Left lung (tissue), 10 donors: ENCODE results near the gene EDC4. TPM values are rescaled to one million over a fixed set of nuclear protein-coding genes. Genes with fewer than 3 reads are reported as not detected.

Experiments
- ATAC-seq: fragments of 200-7000 bp; cut with Tn5 transposase; one replicate; pipeline ENCODE4 v1.9.1; 2020; ENCODE audit warnings: moderate library complexity
- DNase-seq, 4 donors: peaks; one replicate each; pipeline ENCODE4 v3.0.0-alpha.2; 2013 to 2020
- H3K27ac ChIP-seq, 2 donors: fragments of 200-600 bp; sonication (generic) in 1 of 2; one replicate each; pipeline versions ENCODE4 v1.5.0 to v1.8.0; 2020 to 2021
- H3K27me3 ChIP-seq, 2 donors: fragments of 200-600 bp; sonication (generic) in 1 of 2; one replicate each; pipeline versions ENCODE4 v1.5.0 to v1.8.0; 2020 to 2021
- H3K36me3 ChIP-seq, 2 donors: fragments of 200-600 bp; sonication (generic) in 1 of 2; one replicate each; pipeline versions ENCODE4 v1.5.0 to v1.8.0; 2020 to 2021
- H3K4me1 ChIP-seq, 2 donors: fragments of 200-600 bp; one replicate each; pipeline ENCODE4 v1.8.0; 2021
- H3K4me3 ChIP-seq, 2 donors: fragments of 200-600 bp; sonication (generic) in 1 of 2; one replicate each; pipeline versions ENCODE4 v1.5.0 to v1.8.0; 2020 to 2021; ENCODE audit warnings: mild to moderate bottlenecking in 1 of 2
- H3K9me3 ChIP-seq, 2 donors: fragments of 200-600 bp; sonication (generic) in 1 of 2; one replicate each; pipeline versions ENCODE4 v1.5.0 to v1.8.0; 2020 to 2021
- CTCF ChIP-seq, 2 donors: fragments of 200-600 bp; sonication (generic) in 1 of 2; IDR thresholded peaks; one replicate each; pipeline versions ENCODE4 v1.5.0 to v1.8.0; 2021; ENCODE audit warnings: antibody characterized with exemption in 2 of 2
- intact Hi-C, 2 donors: fragments of 100-400 bp; cut with DNase I; formaldehyde crosslinking; loops; one replicate each; pipeline versions ENCODE4 v1.11.2 to v1.14.2; 2022
- polyA plus RNA-seq, 6 donors: library from polyadenylated mRNA; unstranded; fragments of 120-200 nt; gene quantifications; one replicate each; pipeline ENCODE4 v1.2.1, GENCODE V29; 2013; ENCODE audit not compliant: insufficient read length in 6 of 6
- total RNA-seq, 2 donors: library from RNA; stranded (reverse); fragmentation: NEBNext Ultra II Directional; extraction: Animal tissue kit (Norgen Biotek cat#: 25700); gene quantifications; one replicate each; pipeline ENCODE4 v1.2.1, GENCODE V29; 2021
- donor health status: DM: no; HTN: yes; CAD: no.
- donor health status: DM: no; HTN: no; CAD: no.

Gene EDC4
- total and polyA plus RNA-seq, 8 donors = 47.9 to 94.4 (median 76.4) TPM

DNA sequence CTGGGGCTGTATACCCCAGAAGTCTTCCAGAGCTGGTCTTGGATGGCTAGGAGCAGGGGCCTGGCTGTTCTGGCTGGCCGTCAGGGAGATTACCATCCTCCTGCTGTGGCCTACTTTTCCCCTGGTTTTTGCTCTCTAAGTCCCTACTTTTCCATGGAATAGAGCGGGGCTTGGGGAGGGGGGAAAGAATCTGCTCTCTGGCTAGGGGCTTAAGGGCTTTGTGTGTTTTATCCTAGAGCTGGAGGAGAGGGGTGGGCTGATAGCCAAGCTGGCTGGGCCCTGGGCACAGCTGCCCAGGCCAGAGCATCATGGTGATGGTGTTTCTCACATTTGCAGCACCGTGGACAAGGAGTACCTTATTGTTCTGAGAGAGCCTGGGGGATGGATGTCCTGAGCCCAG, 15.5 kb downstream of the EDC4 start:
- no peak for ATAC-seq
- H3K4me3 ChIP-seq = no peak overlapping the region
- no peak overlapping the region for H3K27ac ChIP-seq
- H3K4me1 ChIP-seq = peaks cover 0 to 19% of the 10 kb centered on the region in 2 donors
- TF ChIP-seq CTCF (IDR thresholded peaks at IDR 0.05) = no peak
- no peaks in the 10 kb centered on the region for H3K27me3 ChIP-seq
- intact Hi-C loops = no loop called here
- peaks cover 0 to 38% of the 10 kb centered on the region in 2 donors for H3K36me3 ChIP-seq
- no peak for DNase-seq
- H3K9me3 ChIP-seq = no peaks in the 10 kb centered on the region

DNA sequence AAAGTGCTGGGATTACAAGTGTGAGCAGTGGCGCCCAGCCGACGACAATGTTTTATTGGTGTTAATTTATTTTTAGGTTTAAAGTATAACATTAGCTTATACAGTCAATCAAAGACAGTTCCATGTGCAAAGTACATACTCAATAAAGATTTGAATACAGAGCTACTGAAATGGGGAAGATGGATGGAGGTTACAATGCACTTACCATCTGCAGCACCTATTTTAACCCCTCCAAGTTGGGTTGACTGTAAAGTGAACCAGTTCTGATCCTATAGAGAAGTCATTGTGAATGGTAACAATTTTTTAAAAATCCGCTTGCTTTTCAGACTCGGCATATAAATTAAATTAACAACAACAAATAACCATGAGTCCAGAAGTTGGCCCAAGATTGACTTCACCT, 19.5 kb downstream of the EDC4 start:
- no peak for TF ChIP-seq CTCF (IDR thresholded peaks at IDR 0.05)
- Histone ChIP-seq H3K4me3 (peak overlapping the region; percentile 81 to 90), H3K36me3 (no peaks in the 10 kb centered on the region), H3K27me3 (no peaks in the 10 kb centered on the region), H3K9me3 (no peaks in the 10 kb centered on the region), H3K27ac (peak overlapping the region in 1 of 2 donors; percentile 94), H3K4me1 (peaks cover 6 to 47% of the 10 kb centered on the region in 2 donors)
- DNase-seq (no peak), ATAC-seq (no peak)
- intact Hi-C loops = no loop called here

GRCh38 chr16:67892899-67893742, 20.3 kb downstream of the EDC4 start, which contains the start of gene PSKH1:
TSS of gene PSKH1 (plus strand) at chr16:67893254. CDS start at chr16:67908750, 15,496 bp downstream.
- DNase-seq = peak; percentile 92 to 99 (median 98)
- TF ChIP-seq CTCF (IDR thresholded peaks at IDR 0.05) = no peak
- H3K27me3 ChIP-seq = no peaks in the 10 kb centered on the region
- intact Hi-C loops = no loop called here
- peak; percentile 98 for ATAC-seq
- peak within 1 kb of the TSS; percentile 81 to 90 for H3K4me3 ChIP-seq
- peak within 1 kb of the TSS; percentile 90 to 94 for H3K27ac ChIP-seq
- H3K4me1 ChIP-seq = peaks cover 6 to 49% of the 10 kb centered on the region in 2 donors
- H3K9me3 ChIP-seq = no peaks in the 10 kb centered on the region
- no peaks in the 10 kb centered on the region for H3K36me3 ChIP-seq

- no peaks in the 10 kb centered on the region for H3K36me3 ChIP-seq
- no peaks in the 10 kb centered on the region for H3K9me3 ChIP-seq
- intact Hi-C loops = no loop called here
- H3K4me3 ChIP-seq = peak overlapping the region; percentile 81 to 90
- peaks cover 6 to 52% of the 10 kb centered on the region in 2 donors for H3K4me1 ChIP-seq
- H3K27ac ChIP-seq = peak overlapping the region; percentile 90 to 94
- DNase-seq (no peak), ATAC-seq (peak; percentile 17)
- no peak for TF ChIP-seq CTCF (IDR thresholded peaks at IDR 0.05)
- H3K27me3 ChIP-seq = no peaks in the 10 kb centered on the region
These were observed 21.0 kb downstream of the EDC4 start for GRCh38 chr16:67893743-67894399.

GRCh38 chr16:67897231-67897630, 24.4 kb downstream of the EDC4 start:
- peak; percentile 9 for ATAC-seq
- Histone ChIP-seq H3K9me3 (no peaks in the 10 kb centered on the region), H3K36me3 (peaks cover 0 to 6% of the 10 kb centered on the region in 2 donors), H3K27ac (peak overlapping the region in 1 of 2 donors; percentile 41), H3K4me1 (peaks cover 6 to 57% of the 10 kb centered on the region in 2 donors), H3K27me3 (no peaks in the 10 kb centered on the region), H3K4me3 (no peak overlapping the region)
- no peak for TF ChIP-seq CTCF (IDR thresholded peaks at IDR 0.05)
- DNase-seq = no peak
- intact Hi-C loops = no loop called here
